K562 (cell line): ENCODE measurements around the gene RASL11A. TPM values are rescaled to one million over a fixed set of nuclear protein-coding genes. Genes with fewer than 3 reads are reported as not detected.
A peak's percentile ranks its signal among the peaks of the same experiment; 100 is the strongest.

Experiments used
- ATAC-seq: fragments of 200-7000 bp; cut with Tn5 transposase; 3 replicates; pipeline ENCODE4 v1.9.1; 2020; ENCODE audit warnings: moderate library complexity
- BruUV-seq: library from RNA; stranded (reverse); fragments of 400-500 nt; replicated peaks from 2 replicates; lab custom pipeline; 2021; lab: Mats Ljungman, UMichigan
- CTCF ChIA-PET: fragments of 300-600 bp; formaldehyde crosslinking; extraction: SDS; loops from one replicate; lab custom pipeline; 2021; ENCODE audit warnings: low intra/inter-chr PET ratio; lab: Yijun Ruan, JAX
- POLR2A ChIA-PET: fragments of 300-600, 350-650 bp; sonication (Branson Sonifier 250); formaldehyde crosslinking; extraction: SDS; loops from one replicate; lab custom pipeline; 2021; ENCODE audit warnings: antibody characterized with exemption, inconsistent platforms; lab: Yijun Ruan, JAX
- DNase-seq, 4 experiments: peaks; one replicate each; pipeline versions ENCODE4 v3.0.0 to v3.0.0-alpha.2; 2011 to 2018; ENCODE audit warnings: low spot score in 3 of 4, mixed read lengths in 3 of 4; ENCODE audit errors: extremely low read depth in 1 of 4
- FAIRE-seq: peaks from 2 replicates; lab custom pipeline; 2011; peaks lifted over from hg19 to GRCh38; lab: Jason Lieb, UNC
- H2AFZ ChIP-seq: 2 replicates; pipeline ENCODE4 v1.6.0; 2011; ENCODE audit warnings: low read depth, low read length, control low read depth, inconsistent platforms
- H3K27ac ChIP-seq: fragments of 200-600 bp; 3 replicates; pipeline ENCODE4 v1.8.0; 2011; ENCODE audit warnings: low read depth, mild to moderate bottlenecking, control low read depth, inconsistent platforms, low read length, moderate library complexity, mixed read lengths; ENCODE audit errors: extremely low read depth
- H3K27me3 ChIP-seq, 2 experiments: fragments of 300-600 bp in 1 of 2; 2 replicates in 1 of 2; 3 replicates in 1 of 2; pipeline versions ENCODE4 v1.6.0 to v1.8.0; 2011; ENCODE audit warnings: inconsistent platforms in 2 of 2, low read length in 2 of 2, mild to moderate bottlenecking in 1 of 2, mixed read lengths in 1 of 2, moderate library complexity in 1 of 2; ENCODE audit not compliant: control insufficient read depth in 2 of 2, insufficient read depth in 2 of 2
- H3K36me3 ChIP-seq: fragments of 300-600 bp; 3 replicates; pipeline ENCODE4 v1.8.0; 2011; ENCODE audit warnings: mild to moderate bottlenecking, low read length, inconsistent platforms; ENCODE audit not compliant: control insufficient read depth, insufficient read depth
- H3K4me1 ChIP-seq, 2 experiments: fragments of 200-600 bp in 1 of 2; replicated peaks in 1 of 2; 2 replicates in 1 of 2; 3 replicates in 1 of 2; pipeline versions ENCODE4 v1.5.1 to v1.8.0; 2011; ENCODE audit warnings: inconsistent platforms in 2 of 2, low read length in 2 of 2, mild to moderate bottlenecking in 1 of 2, mixed read lengths in 1 of 2, moderate library complexity in 1 of 2; ENCODE audit not compliant: control insufficient read depth in 2 of 2, insufficient read depth in 2 of 2
- H3K4me2 ChIP-seq: 2 replicates; pipeline ENCODE4 v1.6.1; 2011; ENCODE audit warnings: low read length, control low read depth, inconsistent platforms, mixed read lengths; ENCODE audit not compliant: insufficient read depth
- H3K4me3 ChIP-seq: fragments of 200-600 bp; sonication (generic), shearing (Covaris generic); 2 replicates; pipeline ENCODE4 v1.5.1; 2016; ENCODE audit warnings: control low read depth, inconsistent platforms
- H3K79me2 ChIP-seq: fragments of 200-600 bp; 3 replicates; pipeline ENCODE4 v1.8.0; 2011; ENCODE audit warnings: low read length, inconsistent platforms; ENCODE audit not compliant: control insufficient read depth, insufficient read depth
- H3K9ac ChIP-seq, 2 experiments: 2 replicates each; pipeline versions ENCODE4 v1.6.0 to v1.6.1; 2011; ENCODE audit warnings: low read depth in 2 of 2, low read length in 2 of 2, control low read depth in 1 of 2, inconsistent platforms in 1 of 2, mild to moderate bottlenecking in 1 of 2, mixed read lengths in 1 of 2; ENCODE audit not compliant: insufficient read depth in 1 of 2
- H3K9me1 ChIP-seq: one replicate; pipeline ENCODE4 v1.6.0; 2011; ENCODE audit warnings: inconsistent platforms, mild to moderate bottlenecking, low read length, moderate library complexity; ENCODE audit not compliant: control insufficient read depth, insufficient read depth
- H3K9me3 ChIP-seq: replicated peaks from 2 replicates; pipeline ENCODE4 v1.5.1; 2011; ENCODE audit warnings: low read depth, low read length, inconsistent platforms; ENCODE audit not compliant: control insufficient read depth, insufficient read depth
- H4K20me1 ChIP-seq: replicated peaks from 2 replicates; pipeline ENCODE4 v1.6.1; 2011; ENCODE audit warnings: low read length, inconsistent platforms, mixed read lengths; ENCODE audit not compliant: control insufficient read depth, insufficient read depth
- ARHGAP35 ChIP-seq: fragments of 450-650 bp; IDR thresholded peaks from 2 replicates; pipeline ENCODE4 v1.6.1; 2018; ENCODE audit not compliant: partially characterized antibody
- ARNT ChIP-seq, 2 experiments: fragments of 450-650 bp; IDR thresholded peaks; 2 replicates each; pipeline ENCODE4 v1.6.1; 2016; ENCODE audit warnings: mild to moderate bottlenecking in 1 of 2
- ATF1 ChIP-seq, 2 experiments: fragments of 450-650 bp in 1 of 2; IDR thresholded peaks; 2 replicates each; pipeline ENCODE4 v1.6.1; 2016; ENCODE audit warnings: missing compliant biosample characterization in 1 of 2, missing genetic modification characterization in 1 of 2
- CBFA2T2 ChIP-seq: fragments of 450-650 bp; conservative IDR thresholded peaks from 2 replicates; pipeline ENCODE4 v1.6.1; 2017; ENCODE audit warnings: mild to moderate bottlenecking
- CBFA2T3 ChIP-seq: fragments of 450-650 bp; IDR thresholded peaks from 2 replicates; pipeline ENCODE4 v1.6.1; 2017
- DACH1 ChIP-seq: fragments of 450-650 bp; IDR thresholded peaks from 2 replicates; pipeline ENCODE4 v1.6.1; 2018; ENCODE audit not compliant: partially characterized antibody
- DPF2 ChIP-seq: fragments of 450-650 bp; IDR thresholded peaks from 2 replicates; pipeline ENCODE4 v1.6.1; 2016
- EGR1 ChIP-seq: fragments of 450-650 bp; conservative IDR thresholded peaks from 2 replicates; pipeline ENCODE4 v1.6.1; 2017; ENCODE audit warnings: mild to moderate bottlenecking
- EP300 ChIP-seq: IDR thresholded peaks from 2 replicates; pipeline ENCODE4 v1.6.1; 2012; ENCODE audit warnings: low read length, improper control_type of control experiment
- FOXJ2 ChIP-seq: fragments of 200-800 bp; sonication (Bioruptor generic); IDR thresholded peaks from 2 replicates; pipeline ENCODE4 v1.6.1; 2016; ENCODE audit warnings: missing genetic modification characterization, missing compliant biosample characterization
- GATAD2B ChIP-seq: fragments of 450-650 bp; IDR thresholded peaks from 2 replicates; pipeline ENCODE4 v1.6.1; 2017; ENCODE audit warnings: mild to moderate bottlenecking, borderline replicate concordance
- JUND ChIP-seq, 2 experiments: IDR thresholded peaks; 2 replicates in 1 of 2; 3 replicates in 1 of 2; pipeline ENCODE4 v1.6.1; 2011; ENCODE audit warnings: borderline replicate concordance in 2 of 2, low read depth in 2 of 2, low read length in 2 of 2, improper control_type of control experiment in 1 of 2, missing biosample characterization in 1 of 2, missing genetic modification characterization in 1 of 2, missing genetic modification reagents in 1 of 2
- KAT7 ChIP-seq: sonication (generic); formaldehyde crosslinking; IDR thresholded peaks from 2 replicates; pipeline ENCODE4 v1.8.0; 2022; ENCODE audit warnings: missing genetic modification reagents, mild to moderate bottlenecking, borderline replicate concordance
- KLF16 ChIP-seq: IDR thresholded peaks from 2 replicates; pipeline ENCODE4 v1.6.1; 2016; ENCODE audit warnings: antibody characterized with exemption
- MTA2 ChIP-seq: fragments of 450-650 bp; IDR thresholded peaks from 2 replicates; pipeline ENCODE4 v1.6.1; 2016; ENCODE audit warnings: low read depth
- NCOR1 ChIP-seq: fragments of 450-650 bp; IDR thresholded peaks from 2 replicates; pipeline ENCODE4 v1.6.1; 2016; ENCODE audit warnings: mild to moderate bottlenecking, moderate library complexity
- PHB2 ChIP-seq: fragments of 450-650 bp; IDR thresholded peaks from 2 replicates; pipeline ENCODE4 v1.6.1; 2017; ENCODE audit warnings: low read depth
- RBM15 ChIP-seq: fragments of 200-400 bp; formaldehyde crosslinking; IDR thresholded peaks from 2 replicates; pipeline ENCODE4 v1.6.1; 2018; ENCODE audit warnings: mild to moderate bottlenecking, low read length, moderate library complexity; ENCODE audit not compliant: insufficient read depth
- SMARCE1 ChIP-seq: fragments of 450-650 bp; IDR thresholded peaks from 2 replicates; pipeline ENCODE4 v1.7.1; 2016; ENCODE audit warnings: mild to moderate bottlenecking
- SP2 ChIP-seq: IDR thresholded peaks from 2 replicates; pipeline ENCODE4 v1.6.1; 2011; ENCODE audit warnings: mild to moderate bottlenecking, low read depth, low read length, moderate library complexity; ENCODE audit not compliant: poor library complexity, severe bottlenecking; ENCODE audit errors: extremely low read depth
- TBL1XR1 ChIP-seq, 2 experiments: IDR thresholded peaks; 2 replicates each; pipeline ENCODE4 v1.6.1; 2012; ENCODE audit warnings: improper control_type of control experiment in 2 of 2, low read length in 2 of 2, mild to moderate bottlenecking in 1 of 2
- TCF7L2 ChIP-seq: fragments of 150-350 bp; IDR thresholded peaks from 2 replicates; pipeline ENCODE4 v1.6.1; 2016; ENCODE audit warnings: low read depth, mild to moderate bottlenecking, low read length, moderate library complexity
- TRIM24 ChIP-seq, 2 experiments: fragments of 450-650 bp; IDR thresholded peaks; 2 replicates each; pipeline ENCODE4 v1.6.1; 2016
- ZNF347 ChIP-seq: fragments of 450-650 bp; formaldehyde crosslinking; IDR thresholded peaks from 2 replicates; pipeline ENCODE4 v1.4.0; 2020; ENCODE audit warnings: low read depth, mild to moderate bottlenecking, moderate library complexity
- ZNF395 ChIP-seq: fragments of 200-800 bp; sonication (Bioruptor generic); IDR thresholded peaks from 2 replicates; pipeline ENCODE4 v1.6.1; 2017; ENCODE audit warnings: missing genetic modification characterization, missing compliant biosample characterization
- ZNF830 ChIP-seq: fragments of 250-450 bp; sonication (Bioruptor Pico); IDR thresholded peaks from 2 replicates; pipeline ENCODE4 v1.5.0; 2021; ENCODE audit warnings: mild to moderate bottlenecking
- WGBS: fragments of 100-300 bp; shearing (Covaris generic); methylation state at CpG from one replicate; pipeline ENCODE4 v1.1.6; 2016; ENCODE audit warnings: low coverage, mixed read lengths; ENCODE audit not compliant: insufficient coverage; ENCODE audit errors: missing lambda C conversion rate; 5-methylcytosine and 5-hydroxymethylcytosine counted together
- in situ Hi-C: fragments of 300-500 bp; cut with MboI; formaldehyde crosslinking; loops from 4 replicates; pipeline ENCODE4 v1.15.0; 2018; ENCODE audit warnings: inconsistent platforms, mixed read lengths
- intact Hi-C: fragments of 100-400 bp; cut with micrococcal nuclease; formaldehyde crosslinking; loops from 2 replicates; pipeline ENCODE4 v1.14.2; 2022
- polyA plus RNA-seq, 8 experiments: library from polyadenylated mRNA; depleted of rRNA in 4 of 8; stranded (reverse) in 5 of 8; unstranded in 3 of 8; fragments of >200 nt; fragmentation: Nextera tagmentation in 2 of 8; fragmentation: Illumina TruSeq in 1 of 8; extraction: Ambion mirVana in 2 of 8; extraction: Trizol in 1 of 8; gene quantifications; 2 replicates each; pipeline versions ENCODE4 v1.2.1 to v1.2.3, GENCODE V29; 2011 to 2014; ENCODE audit warnings: inconsistent platforms in 1 of 8, missing spikeins in 1 of 8
- total RNA-seq, 7 experiments: library from RNA; depleted of rRNA in 6 of 7; stranded (reverse); fragments of >200 nt in 6 of 7; fragmentation: Illumina TruSeq in 2 of 7; extraction: Trizol in 2 of 7; gene quantifications; 2 replicates each; pipeline versions ENCODE4 v1.2.1 to v1.2.3, GENCODE V29; 2011 to 2021; ENCODE audit warnings: low replicate concordance in 1 of 7

RASL11A gene
- total and polyA plus RNA-seq, 9 of the 15 experiments (the other 6 are each of a cell fraction or from before 2014, with no cell fraction given): 0.11 to 2.2 (median 1.5) TPM; not detected in 1

DNA sequence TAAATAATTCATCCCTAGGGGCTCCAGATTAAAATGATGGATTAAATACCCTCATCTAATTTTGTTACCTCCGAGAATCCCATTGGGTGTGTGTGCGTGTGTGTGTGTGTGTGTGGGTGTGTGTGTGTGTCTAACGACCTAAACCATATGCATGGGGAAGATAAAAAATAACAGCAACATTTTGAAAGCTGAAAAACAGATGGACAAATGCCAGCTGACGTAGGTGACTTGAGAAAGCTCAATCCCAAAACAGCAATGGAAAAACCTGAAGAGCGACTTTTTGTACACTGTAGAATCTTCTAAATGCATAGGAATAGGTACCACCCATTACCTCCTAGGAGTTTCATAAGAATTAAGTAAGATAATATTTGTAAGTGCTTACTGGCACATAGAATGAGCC is 27.9 kb upstream of the RASL11A start:
- Histone ChIP-seq H3K9ac (0 out of 4 replicates have a peak overlapping the region, but pooled peaks of 1 of the 2 experiments have one; percentile 4), H3K27me3 (no peaks in the 10 kb centered on the region), H3K4me1 (peaks cover 0 to 15% of the 10 kb centered on the region in 2 experiments; a peak in 2 of 5 replicates), H3K9me3 (no peaks in the 10 kb centered on the region; the same call in 1 of the 2 replicates), H3K9me1 (no peaks in the 10 kb centered on the region), H3K36me3 (peaks cover 3% of the 10 kb centered on the region; the same call in 1 of the 3 replicates), H3K27ac (peak overlapping the region; percentile 47; the same call in 1 of the 3 replicates), H4K20me1 (no peaks in the 10 kb centered on the region), H3K4me3 (no peak overlapping the region), H3K79me2 (no peaks in the 10 kb centered on the region), H2AFZ (no peak overlapping the region), H3K4me2 (no peak overlapping the region)
- in situ Hi-C loops: no loop called here
- FAIRE-seq: peak; percentile 59
- intact Hi-C loops: no loop called here
- peak in 3 of 4 experiments; percentile 16 to 70 (median 27) for DNase-seq
- ChIA-PET CTCF (no interaction called here), POLR2A (interaction anchor here (0.6 to 1.6 kb wide), 7 partner anchors 8 to 330 kb away, joined by 3 to 5 read pairs (median 3); partner anchors contain the start of gene RPL21)
- 13% methylated on average over 5 of the region's 5 CpGs for WGBS
- no TSS peak for BruUV-seq
- ATAC-seq: no peak
- TF ChIP-seq SMARCE1: peak; percentile 59
- peak; percentile 79 for TF ChIP-seq CBFA2T2
- TF ChIP-seq DPF2: peak; percentile 81
- peak in 1 of 2 experiments; percentile 56; a peak in 1 of 4 replicates for TF ChIP-seq ARNT (IDR thresholded peaks at IDR 0.05)
- TF ChIP-seq PHB2: peak; percentile 69
- TF ChIP-seq FOXJ2: 0 out of 2 replicates have a peak, but pooled peaks have one; percentile 40
- peak; percentile 78 for TF ChIP-seq NCOR1
- TF ChIP-seq ZNF395 (CRISPR knock-in tag): no peak
- no peak for TF ChIP-seq TCF7L2
- peak; percentile 77 for TF ChIP-seq MTA2
- TF ChIP-seq KLF16: peak; percentile 36; the same call in 1 of the 2 replicates
- TF ChIP-seq ZNF830 (CRISPR knock-in tag): no peak
- peak; percentile 86 for TF ChIP-seq EGR1
- TF ChIP-seq RBM15: no peak
- no peak for TF ChIP-seq ATF1 (CRISPR knock-in tag; IDR thresholded peaks at IDR 0.05)
- TF ChIP-seq ATF1 (tag; IDR thresholded peaks at IDR 0.05): peak; percentile 43; the same call in 1 of the 2 replicates
- 0 out of 4 replicates have a peak, but pooled peaks of 1 of the 2 experiments have one; percentile 34 for TF ChIP-seq TBL1XR1 (IDR thresholded peaks at IDR 0.05; ENCODE audit: low read length in 2 of 2)
- no peak for TF ChIP-seq KAT7 (CRISPR knock-in tag)
- no peak for TF ChIP-seq SP2
- no peak for TF ChIP-seq GATAD2B
- peak; percentile 16 for TF ChIP-seq DACH1
- no peak for TF ChIP-seq ARHGAP35
- no peak for TF ChIP-seq ZNF347 (CRISPR knock-in tag)
- peak; percentile 87 for TF ChIP-seq EP300
- no peak for TF ChIP-seq JUND (IDR thresholded peaks at IDR 0.05; ENCODE audit: borderline replicate concordance, low read depth, low read length)
- TF ChIP-seq JUND (tag; IDR thresholded peaks at IDR 0.05; ENCODE audit: borderline replicate concordance, low read depth, low read length): 0 out of 3 replicates have a peak, but pooled peaks have one; percentile 20
- peak; percentile 91 for TF ChIP-seq CBFA2T3
- TF ChIP-seq TRIM24 (IDR thresholded peaks at IDR 0.05): peak; percentile 67 to 77; a peak in 2 of 4 replicates
